WTC11 (cell line): ENCODE results near the gene UPF2. TPM values are rescaled to one million over a fixed set of nuclear protein-coding genes. Genes with fewer than 3 reads are reported as not detected.

Experiments
- ATAC-seq: fragments of 200-7000 bp; cut with Tn5 transposase; 2 replicates; pipeline ENCODE4 v1.10.0; 2021; ENCODE audit warnings: mild to moderate bottlenecking, moderate library complexity
- CTCF ChIA-PET: fragments of 300-600 bp; sonication (Branson Sonifier 250); formaldehyde crosslinking; loops from one replicate; lab custom pipeline; 2021; ENCODE audit warnings: antibody characterized with exemption; lab: Charles Lee
- POLR2A ChIA-PET: fragments of 350-600 bp; sonication (Branson Sonifier 250); formaldehyde crosslinking; loops from one replicate; lab custom pipeline; 2021; ENCODE audit warnings: antibody characterized with exemption; lab: Charles Lee
- DNase-seq: peaks from one replicate; pipeline ENCODE4 v3.0.0; 2021; ENCODE audit warnings: low spot score
- H3K27ac Mint-ChIP-seq: 2 replicates; pipeline ENCODE4 v1.8.0; 2021; ENCODE audit warnings: mixed read lengths
- H3K27me3 Mint-ChIP-seq: 2 replicates; pipeline ENCODE4 v1.8.0; 2021; ENCODE audit warnings: low read depth, mild to moderate bottlenecking, moderate library complexity, mixed read lengths
- H3K36me3 Mint-ChIP-seq: 2 replicates; pipeline ENCODE4 v1.8.0; 2021; ENCODE audit warnings: mixed read lengths
- H3K4me1 Mint-ChIP-seq: 2 replicates; pipeline ENCODE4 v1.8.0; 2022; ENCODE audit warnings: mixed read lengths
- H3K4me3 Mint-ChIP-seq: 2 replicates; pipeline ENCODE4 v1.8.0; 2021; ENCODE audit warnings: mild to moderate bottlenecking, moderate library complexity, mixed read lengths
- H3K9me3 Mint-ChIP-seq: 2 replicates; pipeline ENCODE4 v1.8.0; 2021; ENCODE audit warnings: mixed read lengths
- AFF4 ChIP-seq: sonication (generic); formaldehyde crosslinking; IDR thresholded peaks from 2 replicates; pipeline ENCODE4 v1.8.1; 2023; ENCODE audit warnings: mild to moderate bottlenecking, missing genetic modification reagents, borderline replicate concordance
- ARID4B ChIP-seq: sonication (generic); formaldehyde crosslinking; IDR thresholded peaks from 2 replicates; pipeline ENCODE4 v1.8.0; 2023; ENCODE audit warnings: missing genetic modification reagents, mild to moderate bottlenecking, borderline replicate concordance
- CDX4 ChIP-seq: fragments of 250-450 bp; sonication (Bioruptor Pico); IDR thresholded peaks from 2 replicates; pipeline ENCODE4 v1.9.0; 2021; ENCODE audit warnings: moderate library complexity, mild to moderate bottlenecking, inconsistent platforms, borderline replicate concordance
- E2F4 ChIP-seq: sonication (generic); formaldehyde crosslinking; IDR thresholded peaks from 2 replicates; pipeline ENCODE4 v1.8.1; 2022; ENCODE audit warnings: low read depth, mild to moderate bottlenecking, moderate library complexity, missing genetic modification reagents, borderline replicate concordance
- FOXK1 ChIP-seq: sonication (generic); formaldehyde crosslinking; IDR thresholded peaks from 2 replicates; pipeline ENCODE4 v1.8.0; 2022; ENCODE audit warnings: mild to moderate bottlenecking, moderate library complexity, missing genetic modification reagents
- MXD4 ChIP-seq: fragments of 250-450 bp; sonication (Bioruptor Pico); IDR thresholded peaks from 2 replicates; pipeline ENCODE4 v1.8.0; 2021; ENCODE audit warnings: mild to moderate bottlenecking, moderate library complexity, borderline replicate concordance
- NFATC4 ChIP-seq: fragments of 250-450 bp; sonication (Bioruptor Pico); IDR thresholded peaks from 2 replicates; pipeline ENCODE4 v1.9.0; 2021; ENCODE audit warnings: mild to moderate bottlenecking
- NFE2L1 ChIP-seq: sonication (generic); formaldehyde crosslinking; IDR thresholded peaks from 2 replicates; pipeline ENCODE4 v1.8.1; 2023; ENCODE audit warnings: missing genetic modification reagents
- TEAD1 ChIP-seq: sonication (generic); formaldehyde crosslinking; IDR thresholded peaks from 2 replicates; pipeline ENCODE4 v1.8.0; 2022; ENCODE audit warnings: mild to moderate bottlenecking, missing genetic modification reagents
- ZNF121 ChIP-seq: sonication (generic); formaldehyde crosslinking; IDR thresholded peaks from 2 replicates; pipeline ENCODE4 v1.8.0; 2023; ENCODE audit warnings: missing genetic modification reagents
- ZNF423 ChIP-seq: fragments of 250-450 bp; sonication (Bioruptor Pico); IDR thresholded peaks from 2 replicates; pipeline ENCODE4 v2.1.2; 2022; ENCODE audit warnings: mild to moderate bottlenecking, moderate library complexity
- ZNF671 ChIP-seq: fragments of 250-450 bp; sonication (Bioruptor Pico); IDR thresholded peaks from 2 replicates; pipeline ENCODE4 v1.8.0; 2021; ENCODE audit warnings: mild to moderate bottlenecking
- ZSCAN18 ChIP-seq: fragments of 250-450 bp; sonication (Bioruptor Pico); IDR thresholded peaks from 2 replicates; pipeline ENCODE4 v2.1.2; 2022; ENCODE audit warnings: mild to moderate bottlenecking, moderate library complexity
- total RNA-seq: library from RNA; stranded (reverse); gene quantifications from 3 replicates; pipeline ENCODE4 v1.2.3, GENCODE V29; 2021

UPF2 gene
- total RNA-seq, 1 experiment from 2014 or later, result 24.3 TPM

- ChIA-PET POLR2A (no interaction called here), CTCF (interaction anchor here (0.5 kb wide), 1 partner anchor 172 kb away, joined by 4 read pairs; no protein-coding TSS in a partner anchor)
- TF ChIP-seq TEAD1 (CRISPR knock-in tag) (no peak), ZNF121 (CRISPR knock-in tag) (peak; percentile 35; the same call in 1 of the 2 replicates), ZNF671 (CRISPR knock-in tag) (no peak), ARID4B (CRISPR knock-in tag) (no peak), E2F4 (CRISPR knock-in tag) (no peak)
- H3K4me3 Mint-ChIP-seq, result no peak overlapping the region
- H3K27ac Mint-ChIP-seq, result no peak overlapping the region
- H3K4me1 Mint-ChIP-seq, result peaks cover 20% of the 10 kb centered on the region
- ATAC-seq (no peak), DNase-seq (no peak)
- no peaks in the 10 kb centered on the region for H3K9me3 Mint-ChIP-seq
- peaks cover 33% of the 10 kb centered on the region for H3K36me3 Mint-ChIP-seq
- H3K27me3 Mint-ChIP-seq, result no peaks in the 10 kb centered on the region
These were observed 96.0 kb downstream of the UPF2 start for GRCh38 chr10:11946652-11947051.

- peak overlapping the region; percentile 88 for H3K27ac Mint-ChIP-seq
These were observed 106.0 kb downstream of the UPF2 start for GRCh38 chr10:11936389-11937152.

More at GRCh38 chr10:11936389-11937152, 106.0 kb downstream of the UPF2 start:
- peak; percentile 69 for DNase-seq
- ChIA-PET CTCF (interaction anchor here (0.7 to 1.7 kb wide), 5 partner anchors 24 to 154 kb away, joined by 3 to 8 read pairs (median 6); partner anchors contain the start of gene UPF2), POLR2A (no interaction called here)
- Mint-ChIP-seq H3K4me1 (peaks cover 51% of the 10 kb centered on the region), H3K36me3 (peaks cover 12% of the 10 kb centered on the region), H3K9me3 (no peaks in the 10 kb centered on the region), H3K27me3 (no peaks in the 10 kb centered on the region), H3K4me3 (peak overlapping the region; percentile 51)
- ATAC-seq, result peak; percentile 88
- TF ChIP-seq NFE2L1 (CRISPR knock-in tag), result 0 out of 2 replicates have a peak, but pooled peaks have one; percentile 24
- TF ChIP-seq AFF4 (CRISPR knock-in tag), result no peak
- no peak for TF ChIP-seq ZNF121 (CRISPR knock-in tag)
- TF ChIP-seq ZNF423 (CRISPR knock-in tag), result peak; percentile 68
- no peak for TF ChIP-seq CDX4 (CRISPR knock-in tag)
- no peak for TF ChIP-seq NFATC4 (CRISPR knock-in tag)
- no peak for TF ChIP-seq ZSCAN18 (CRISPR knock-in tag)
- TF ChIP-seq MXD4, result no peak
- TF ChIP-seq FOXK1 (CRISPR knock-in tag), result peak; percentile 76; the same call in 1 of the 2 replicates
